NB4 (cell line): ENCODE measurements around the gene HNF1B.

ENCODE experiments used
- CTCF ChIP-seq: IDR thresholded peaks from one replicate; pipeline ENCODE4 v1.5.1; 2012; ENCODE audit warnings: low read depth, low read length
- MAX ChIP-seq: IDR thresholded peaks from 2 replicates; pipeline ENCODE4 v1.6.1; 2011; ENCODE audit warnings: low read depth, low read length
- MYC ChIP-seq: IDR thresholded peaks from 2 replicates; pipeline ENCODE4 v1.6.1; 2011; ENCODE audit warnings: low read depth, low read length
- POLR2A ChIP-seq: IDR thresholded peaks from 2 replicates; pipeline ENCODE4 v1.6.1; 2011; ENCODE audit warnings: mild to moderate bottlenecking; ENCODE audit not compliant: insufficient read length; ENCODE audit errors: extremely low read depth

- TF ChIP-seq CTCF: no peak
- TF ChIP-seq MYC: no peak
- no peak for TF ChIP-seq MAX
- TF ChIP-seq POLR2A: no peak
These were observed 106.9 kb downstream of the HNF1B start for GRCh38 chr17:37637956-37638355.
